B cell (primary cell): ENCODE results near the gene COG5. TPM values are rescaled to one million over a fixed set of nuclear protein-coding genes. Genes with fewer than 3 reads are reported as not detected.

Experiments
- ATAC-seq: fragments of 200-7000 bp; cut with Tn5 transposase; one replicate; pipeline ENCODE4 v1.10.0; 2021; ENCODE audit warnings: low read depth, mild to moderate bottlenecking, moderate number of reproducible peaks, moderate library complexity
- CTCF ChIA-PET: fragments of 350-600 bp; sonication (Branson Sonifier 250); formaldehyde crosslinking; loops from one replicate; lab custom pipeline; 2021; ENCODE audit warnings: antibody characterized with exemption, inconsistent platforms; lab: Charles Lee
- POLR2A ChIA-PET: fragments of 350-600 bp; sonication (Branson Sonifier 250); formaldehyde crosslinking; loops from one replicate; lab custom pipeline; 2021; ENCODE audit warnings: antibody characterized with exemption; lab: Charles Lee
- DNase-seq: peaks from one replicate; pipeline ENCODE4 v3.0.0; 2013
- H2AFZ ChIP-seq: 2 replicates; pipeline ENCODE4 v1.6.1; 2012; ENCODE audit warnings: mild to moderate bottlenecking, low read depth, low read length; ENCODE audit not compliant: insufficient read depth, poor library complexity, severe bottlenecking
- H3K27ac ChIP-seq, 2 donors: 1 replicate in 1 of 2; 2 replicates in 1 of 2; pipeline ENCODE4 v1.5.1; 2012 to 2013; ENCODE audit warnings: low read length in 2 of 2, mild to moderate bottlenecking in 2 of 2, moderate library complexity in 1 of 2
- H3K27me3 ChIP-seq, 4 experiments: fragments of 200-600 bp in 1 of 4; sonication (generic) in 1 of 4; replicated peaks in 1 of 4; 1 replicate in 2 of 4; 2 replicates in 2 of 4; pipeline versions ENCODE4 v1.6.1 to v1.7.0; 2013 to 2016; ENCODE audit warnings: low read length in 3 of 4, mild to moderate bottlenecking in 2 of 4, mixed read lengths in 1 of 4, moderate library complexity in 1 of 4; ENCODE audit not compliant: insufficient read depth in 4 of 4, control insufficient read depth in 3 of 4; ENCODE audit errors: control extremely low read depth in 1 of 4
- H3K36me3 ChIP-seq, 2 experiments: replicated peaks in 1 of 2; 1 replicate in 1 of 2; 2 replicates in 1 of 2; pipeline versions ENCODE4 v1.6.1 to v1.7.1; 2013; ENCODE audit warnings: low read length in 1 of 2; ENCODE audit not compliant: insufficient read depth in 2 of 2, control insufficient read depth in 1 of 2; ENCODE audit errors: control extremely low read depth in 1 of 2, extremely low read depth in 1 of 2
- H3K4me1 ChIP-seq, 2 donors: fragments of 200-600 bp in 1 of 2; sonication (generic) in 1 of 2; 1 replicate in 1 of 2; 2 replicates in 1 of 2; pipeline versions ENCODE4 v1.5.1 to v1.6.1; 2013 to 2017; ENCODE audit warnings: low read length in 2 of 2; ENCODE audit not compliant: control insufficient read depth in 2 of 2, insufficient read depth in 2 of 2
- H3K4me2 ChIP-seq: replicated peaks from 2 replicates; pipeline ENCODE3; 2012; ENCODE audit warnings: mild to moderate bottlenecking, low read depth, low read length; ENCODE audit not compliant: poor library complexity, severe bottlenecking
- H3K4me3 ChIP-seq, 5 experiments: fragments of 200-600 bp in 1 of 5; sonication (generic) in 1 of 5; 1 replicate in 3 of 5; 2 replicates in 2 of 5; pipeline versions ENCODE4 v1.5.1 to v1.7.0; 2011 to 2016; ENCODE audit warnings: low read length in 4 of 5, mild to moderate bottlenecking in 4 of 5, low read depth in 2 of 5, control low read depth in 1 of 5, moderate library complexity in 1 of 5; ENCODE audit not compliant: insufficient read depth in 1 of 5; ENCODE audit errors: control extremely low read depth in 1 of 5, extremely low read depth in 1 of 5
- H3K79me2 ChIP-seq: fragments of 200-600 bp; sonication (generic); one replicate; pipeline ENCODE4 v1.6.0; 2016; ENCODE audit warnings: low read length; ENCODE audit not compliant: control insufficient read depth, insufficient read depth
- H3K9ac ChIP-seq: fragments of 200-600 bp; sonication (generic); 2 replicates; pipeline ENCODE4 v1.6.1; 2017; ENCODE audit warnings: mild to moderate bottlenecking, low read length, moderate library complexity
- H3K9me3 ChIP-seq, 3 donors: one replicate each; pipeline versions ENCODE4 v1.6.1 to v1.7.1; 2013; ENCODE audit warnings: low read length in 2 of 3; ENCODE audit not compliant: control insufficient read depth in 2 of 3, insufficient read depth in 1 of 3; ENCODE audit errors: control extremely low read depth in 1 of 3
- H4K20me1 ChIP-seq: 2 replicates; pipeline ENCODE4 v1.6.0; 2012; ENCODE audit warnings: mild to moderate bottlenecking, low read length; ENCODE audit not compliant: insufficient read depth, control insufficient read depth, poor library complexity, severe bottlenecking
- H3K27ac Mint-ChIP-seq: one replicate; pipeline ENCODE4 v1.8.0; 2021; ENCODE audit warnings: mixed read lengths
- H3K27me3 Mint-ChIP-seq: one replicate; pipeline ENCODE4 v1.8.0; 2021; ENCODE audit warnings: mixed read lengths
- H3K4me1 Mint-ChIP-seq: one replicate; pipeline ENCODE4 v1.8.0; 2021; ENCODE audit warnings: mixed read lengths
- H3K4me3 Mint-ChIP-seq: one replicate; pipeline ENCODE4 v1.8.0; 2021; ENCODE audit warnings: mixed read lengths
- H3K9me3 Mint-ChIP-seq: one replicate; pipeline ENCODE4 v1.8.0; 2022; ENCODE audit warnings: mixed read lengths; ENCODE audit not compliant: insufficient read depth
- EZH2 ChIP-seq: IDR thresholded peaks from 2 replicates; pipeline ENCODE4 v1.6.1; 2012; ENCODE audit warnings: borderline replicate concordance, low read depth, mild to moderate bottlenecking, moderate library complexity, low read length; ENCODE audit not compliant: insufficient read depth, poor library complexity, severe bottlenecking
- WGBS: methylation state at CpG from one replicate; pipeline ENCODE4 v1.1.5; 2013; ENCODE audit warnings: missing lambda C conversion rate; ENCODE audit not compliant: insufficient coverage; 5-methylcytosine and 5-hydroxymethylcytosine counted together
- intact Hi-C: fragments of 100-400 bp; cut with micrococcal nuclease; formaldehyde crosslinking; loops from one replicate; pipeline ENCODE4 v1.10.0; 2022
- polyA plus RNA-seq: library from polyadenylated mRNA; depleted of rRNA; stranded (reverse); fragments of >200 nt; gene quantifications from 2 replicates; pipeline ENCODE4 v1.2.3, GENCODE V29; 2012
- total RNA-seq, 2 donors: library from RNA; stranded (reverse); fragments of 120-200 nt in 1 of 2; gene quantifications; 1 replicate in 1 of 2; 2 replicates in 1 of 2; pipeline versions ENCODE4 v1.2.3 to v1.2.4, GENCODE V29; 2013 to 2022
- TF ChIP-seq, protein P1 (sequence below): fragments of 200-600 bp; IDR thresholded peaks from one replicate; pipeline ENCODE4 v1.8.0; 2022; ENCODE audit warnings: antibody characterized with exemption, mild to moderate bottlenecking

Gene COG5
- total and polyA plus RNA-seq, 2 donors (not counting 1 experiment from before 2014, with no cell fraction given) = 7.0 to 73.0 TPM

GRCh38 chr7:107269790-107270189 is 293.9 kb downstream of the COG5 start:
- H3K4me3 ChIP-seq = no peak overlapping the region
- no peaks in the 10 kb centered on the region for H3K4me1 ChIP-seq
- no peak overlapping the region for H3K27ac ChIP-seq
- no peaks in the 10 kb centered on the region for H3K9me3 Mint-ChIP-seq
- no peak overlapping the region for H3K9ac ChIP-seq
- TF ChIP-seq, protein P1, sequence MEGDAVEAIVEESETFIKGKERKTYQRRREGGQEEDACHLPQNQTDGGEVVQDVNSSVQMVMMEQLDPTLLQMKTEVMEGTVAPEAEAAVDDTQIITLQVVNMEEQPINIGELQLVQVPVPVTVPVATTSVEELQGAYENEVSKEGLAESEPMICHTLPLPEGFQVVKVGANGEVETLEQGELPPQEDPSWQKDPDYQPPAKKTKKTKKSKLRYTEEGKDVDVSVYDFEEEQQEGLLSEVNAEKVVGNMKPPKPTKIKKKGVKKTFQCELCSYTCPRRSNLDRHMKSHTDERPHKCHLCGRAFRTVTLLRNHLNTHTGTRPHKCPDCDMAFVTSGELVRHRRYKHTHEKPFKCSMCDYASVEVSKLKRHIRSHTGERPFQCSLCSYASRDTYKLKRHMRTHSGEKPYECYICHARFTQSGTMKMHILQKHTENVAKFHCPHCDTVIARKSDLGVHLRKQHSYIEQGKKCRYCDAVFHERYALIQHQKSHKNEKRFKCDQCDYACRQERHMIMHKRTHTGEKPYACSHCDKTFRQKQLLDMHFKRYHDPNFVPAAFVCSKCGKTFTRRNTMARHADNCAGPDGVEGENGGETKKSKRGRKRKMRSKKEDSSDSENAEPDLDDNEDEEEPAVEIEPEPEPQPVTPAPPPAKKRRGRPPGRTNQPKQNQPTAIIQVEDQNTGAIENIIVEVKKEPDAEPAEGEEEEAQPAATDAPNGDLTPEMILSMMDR = no peak
- TF ChIP-seq EZH2 = no peak
- H3K36me3 ChIP-seq = peaks cover 0 to 2% of the 10 kb centered on the region in 2 experiments
- H3K4me3 Mint-ChIP-seq = no peak overlapping the region
- 100% methylated on average over 2 of the region's 3 CpGs for WGBS
- no peaks in the 10 kb centered on the region for H3K9me3 ChIP-seq
- no peak overlapping the region for H3K4me2 ChIP-seq
- no peak for DNase-seq
- H3K27me3 ChIP-seq = no peaks in the 10 kb centered on the region
- no peak overlapping the region for H3K27ac Mint-ChIP-seq
- no peak overlapping the region for H2AFZ ChIP-seq
- no peak for ATAC-seq
- no peaks in the 10 kb centered on the region for H3K27me3 Mint-ChIP-seq
- CTCF ChIA-PET = no interaction called here
- POLR2A ChIA-PET = no interaction called here
- no peaks in the 10 kb centered on the region for H4K20me1 ChIP-seq
- H3K4me1 Mint-ChIP-seq = no peaks in the 10 kb centered on the region
- intact Hi-C loops = no loop called here
- no peaks in the 10 kb centered on the region for H3K79me2 ChIP-seq

GRCh38 chr7:107268594-107268993 is 295.1 kb downstream of the COG5 start:
- TF ChIP-seq, protein P1 = no peak
- no peak for TF ChIP-seq EZH2
- Mint-ChIP-seq H3K4me3 (no peak overlapping the region), H3K27ac (no peak overlapping the region), H3K27me3 (no peaks in the 10 kb centered on the region), H3K9me3 (no peaks in the 10 kb centered on the region), H3K4me1 (no peaks in the 10 kb centered on the region)
- Histone ChIP-seq H3K79me2 (no peaks in the 10 kb centered on the region), H3K27ac (no peak overlapping the region), H3K9ac (no peak overlapping the region), H3K27me3 (no peaks in the 10 kb centered on the region), H3K36me3 (peaks cover 0 to 2% of the 10 kb centered on the region in 2 experiments), H3K4me1 (no peaks in the 10 kb centered on the region), H3K9me3 (no peaks in the 10 kb centered on the region), H4K20me1 (no peaks in the 10 kb centered on the region), H2AFZ (no peak overlapping the region), H3K4me2 (no peak overlapping the region), H3K4me3 (no peak overlapping the region)
- intact Hi-C loops = no loop called here
- ChIA-PET POLR2A (interaction anchor here (0.7 kb wide), 1 partner anchor 549 kb away, joined by 4 read pairs; no protein-coding TSS in a partner anchor), CTCF (no interaction called here)
- DNase-seq (no peak), ATAC-seq (no peak)
- WGBS = no CpG with 5 or more reads among the region's 2 CpGs
